ENCODE measurements around the gene ZSWIM7. TPM values are rescaled to one million over a fixed set of nuclear protein-coding genes. Genes with fewer than 3 reads are reported as not detected.
A peak's percentile ranks its signal among the peaks of the same experiment; 100 is the strongest.

Gene ZSWIM7
- total RNA-seq, 1 experiment from 2014 or later = 13.8 TPM

- no peaks in the 10 kb centered on the region for H3K4me1 Mint-ChIP-seq (ENCODE audit: low read depth, unreplicated experiment)
- no peak for DNase-seq
- H3K36me3 ChIP-seq (ENCODE audit: control insufficient read depth, insufficient read depth, low read length) = no peaks in the 10 kb centered on the region
- no peaks in the 10 kb centered on the region for H3K27me3 Mint-ChIP-seq (ENCODE audit: insufficient read depth, unreplicated experiment)
- no TSS peak for BruUV-seq (replicated peaks)
- no peaks in the 10 kb centered on the region for H3K4me1 ChIP-seq
- no peak for TF ChIP-seq CTCF (IDR thresholded peaks at IDR 0.05; ENCODE audit: insufficient read depth in 1 of 2, low read depth in 1 of 2, low read length in 1 of 2, severe bottlenecking in 1 of 2, unreplicated experiment in 1 of 2)
- intact Hi-C loops (cut with micrococcal nuclease; ENCODE audit: unreplicated experiment) = no loop called here
- no peak overlapping the region for H3K27ac Mint-ChIP-seq (ENCODE audit: unreplicated experiment)
- POLR2A ChIA-PET = no interaction called here
- H3K27me3 ChIP-seq (replicated peaks; ENCODE audit: control insufficient read depth, insufficient read depth, low read length) = no peaks in the 10 kb centered on the region
- H3K9me3 Mint-ChIP-seq (ENCODE audit: unreplicated experiment) = no peaks in the 10 kb centered on the region
- H3K4me3 Mint-ChIP-seq (ENCODE audit: unreplicated experiment) = no peak overlapping the region
- peaks cover 20% of the 10 kb centered on the region for H3K36me3 Mint-ChIP-seq (ENCODE audit: insufficient read depth, unreplicated experiment)
- H3K9me3 ChIP-seq = no peaks in the 10 kb centered on the region
- CTCF ChIA-PET = no interaction called here
- H3K4me3 ChIP-seq (ENCODE audit: low read depth, low read length) = no peak overlapping the region
Measured at GRCh38 chr17:16019347-16019746, 19.8 kb upstream of the ZSWIM7 start.

- Histone ChIP-seq H3K4me3 (ENCODE audit: low read depth, low read length) (no peak overlapping the region), H3K27me3 (replicated peaks; ENCODE audit: control insufficient read depth, insufficient read depth, low read length) (no peaks in the 10 kb centered on the region), H3K4me1 (no peaks in the 10 kb centered on the region), H3K9me3 (no peaks in the 10 kb centered on the region), H3K36me3 (ENCODE audit: control insufficient read depth, insufficient read depth, low read length) (no peaks in the 10 kb centered on the region)
- no TSS peak for BruUV-seq (replicated peaks)
- ChIA-PET POLR2A (no interaction called here), CTCF (no interaction called here)
- Mint-ChIP-seq H3K9me3 (ENCODE audit: unreplicated experiment) (no peaks in the 10 kb centered on the region), H3K4me1 (ENCODE audit: low read depth, unreplicated experiment) (no peaks in the 10 kb centered on the region), H3K4me3 (ENCODE audit: unreplicated experiment) (no peak overlapping the region), H3K36me3 (ENCODE audit: insufficient read depth, unreplicated experiment) (peaks cover 40% of the 10 kb centered on the region), H3K27me3 (ENCODE audit: insufficient read depth, unreplicated experiment) (no peaks in the 10 kb centered on the region), H3K27ac (ENCODE audit: unreplicated experiment) (no peak overlapping the region)
- TF ChIP-seq CTCF (IDR thresholded peaks at IDR 0.05; ENCODE audit: insufficient read depth in 1 of 2, low read depth in 1 of 2, low read length in 1 of 2, severe bottlenecking in 1 of 2, unreplicated experiment in 1 of 2) = peak; percentile 26 to 47
- intact Hi-C loops (cut with micrococcal nuclease; ENCODE audit: unreplicated experiment) = no loop called here
- DNase-seq = peak in 1 of 2 experiments; percentile 24
Measured at GRCh38 chr17:16013943-16014407, 14.5 kb upstream of the ZSWIM7 start.

GRCh38 chr17:16007439-16007838 is 7.9 kb upstream of the ZSWIM7 start:
- H3K27me3 Mint-ChIP-seq (ENCODE audit: insufficient read depth, unreplicated experiment) = no peaks in the 10 kb centered on the region
- intact Hi-C loops (cut with micrococcal nuclease; ENCODE audit: unreplicated experiment) = no loop called here
- H3K4me1 Mint-ChIP-seq (ENCODE audit: low read depth, unreplicated experiment) = no peaks in the 10 kb centered on the region
- no peaks in the 10 kb centered on the region for H3K9me3 Mint-ChIP-seq (ENCODE audit: unreplicated experiment)
- ChIA-PET CTCF (no interaction called here), POLR2A (no interaction called here)
- no peak overlapping the region for H3K4me3 Mint-ChIP-seq (ENCODE audit: unreplicated experiment)
- peaks cover 59% of the 10 kb centered on the region for H3K36me3 Mint-ChIP-seq (ENCODE audit: insufficient read depth, unreplicated experiment)
- Histone ChIP-seq H3K4me1 (no peaks in the 10 kb centered on the region), H3K36me3 (ENCODE audit: control insufficient read depth, insufficient read depth, low read length) (no peaks in the 10 kb centered on the region), H3K27me3 (replicated peaks; ENCODE audit: control insufficient read depth, insufficient read depth, low read length) (no peaks in the 10 kb centered on the region), H3K4me3 (ENCODE audit: low read depth, low read length) (no peak overlapping the region), H3K9me3 (no peaks in the 10 kb centered on the region)
- TF ChIP-seq CTCF (IDR thresholded peaks at IDR 0.05; ENCODE audit: insufficient read depth in 1 of 2, low read depth in 1 of 2, low read length in 1 of 2, severe bottlenecking in 1 of 2, unreplicated experiment in 1 of 2) = no peak
- no peak for DNase-seq
- no TSS peak for BruUV-seq (replicated peaks)
- H3K27ac Mint-ChIP-seq (ENCODE audit: unreplicated experiment) = no peak overlapping the region
